Measurements from ENCODE around the gene ZNF546. TPM values are rescaled to one million over a fixed set of nuclear protein-coding genes. Genes with fewer than 3 reads are reported as not detected.

ZNF546 gene
- total RNA-seq, 1 donor from 2014 or later: 5.0 TPM

GRCh38 chr19:40053491-40053890, 56.6 kb downstream of the ZNF546 start:
- H3K4me1 Mint-ChIP-seq: peaks cover 19% of the 10 kb centered on the region
- Histone ChIP-seq H3K4me3 (no peak overlapping the region), H3K36me3 (no peaks in the 10 kb centered on the region), H3K4me2 (no peak overlapping the region), H3K4me1 (peaks cover 5% of the 10 kb centered on the region), H3K9me3 (ENCODE audit: low read depth) (peaks cover 6% of the 10 kb centered on the region), H3F3A (ENCODE audit: low read depth) (no peaks in the 10 kb centered on the region), H3K27me3 (no peaks in the 10 kb centered on the region), H3K27ac (no peak overlapping the region), H3K9ac (no peak overlapping the region), H2AFZ (replicated peaks) (no peak overlapping the region), H4K20me1 (ENCODE audit: low read depth) (no peaks in the 10 kb centered on the region), H3K79me2 (ENCODE audit: low read depth) (peaks cover 55% of the 10 kb centered on the region)
- no peak for DNase-seq (ENCODE audit: low spot score)
- TF ChIP-seq CTCF (IDR thresholded peaks at IDR 0.05) (no peak), EZH2 (IDR thresholded peaks at IDR 0.05) (no peak), EZH2phosphoT487 (IDR thresholded peaks at IDR 0.05) (no peak)
- H3K27me3 Mint-ChIP-seq (ENCODE audit: insufficient read depth, low read depth): peaks cover 4% of the 10 kb centered on the region
- H3K9me3 Mint-ChIP-seq: peaks cover 55% of the 10 kb centered on the region
- no peak overlapping the region for H3K27ac Mint-ChIP-seq
- H3K4me3 Mint-ChIP-seq: no peak overlapping the region
- H3K36me3 Mint-ChIP-seq: peaks cover 48% of the 10 kb centered on the region

GRCh38 chr19:40054632-40055031, 57.8 kb downstream of the ZNF546 start:
- H3K27me3 ChIP-seq: no peaks in the 10 kb centered on the region
- no peak overlapping the region for H3K27ac ChIP-seq
- Mint-ChIP-seq H3K27ac (no peak overlapping the region), H3K4me3 (peak overlapping the region; percentile 100), H3K4me1 (peaks cover 19% of the 10 kb centered on the region), H3K9me3 (peaks cover 59% of the 10 kb centered on the region), H3K27me3 (ENCODE audit: insufficient read depth, low read depth) (peaks cover 4% of the 10 kb centered on the region), H3K36me3 (peaks cover 41% of the 10 kb centered on the region)
- H3F3A ChIP-seq (ENCODE audit: low read depth): no peaks in the 10 kb centered on the region
- H3K36me3 ChIP-seq: no peaks in the 10 kb centered on the region
- TF ChIP-seq EZH2phosphoT487 (IDR thresholded peaks at IDR 0.05) (no peak), CTCF (IDR thresholded peaks at IDR 0.05) (no peak), EZH2 (IDR thresholded peaks at IDR 0.05) (no peak)
- H3K4me3 ChIP-seq: peak overlapping the region; percentile 92
- no peak overlapping the region for H2AFZ ChIP-seq (replicated peaks)
- peaks cover 10% of the 10 kb centered on the region for H3K9me3 ChIP-seq (ENCODE audit: low read depth)
- H3K4me1 ChIP-seq: peaks cover 5% of the 10 kb centered on the region
- no peak overlapping the region for H3K9ac ChIP-seq
- peaks cover 55% of the 10 kb centered on the region for H3K79me2 ChIP-seq (ENCODE audit: low read depth)
- no peaks in the 10 kb centered on the region for H4K20me1 ChIP-seq (ENCODE audit: low read depth)
- peak overlapping the region; percentile 86 for H3K4me2 ChIP-seq
- DNase-seq (ENCODE audit: low spot score): no peak

GRCh38 chr19:40055049-40055448, 58.2 kb downstream of the ZNF546 start:
- peaks cover 61% of the 10 kb centered on the region for H3K9me3 Mint-ChIP-seq
- no peaks in the 10 kb centered on the region for H4K20me1 ChIP-seq (ENCODE audit: low read depth)
- no peak overlapping the region for H3K27ac ChIP-seq
- TF ChIP-seq CTCF (IDR thresholded peaks at IDR 0.05) (no peak), EZH2phosphoT487 (IDR thresholded peaks at IDR 0.05) (no peak), EZH2 (IDR thresholded peaks at IDR 0.05) (no peak)
- peak overlapping the region; percentile 100 for H3K4me3 Mint-ChIP-seq
- no peaks in the 10 kb centered on the region for H3F3A ChIP-seq (ENCODE audit: low read depth)
- no peak overlapping the region for H2AFZ ChIP-seq (replicated peaks)
- H3K27me3 Mint-ChIP-seq (ENCODE audit: insufficient read depth, low read depth): peaks cover 4% of the 10 kb centered on the region
- H3K4me3 ChIP-seq: peak overlapping the region; percentile 92
- peak overlapping the region; percentile 86 for H3K4me2 ChIP-seq
- no peaks in the 10 kb centered on the region for H3K36me3 ChIP-seq
- H3K4me1 Mint-ChIP-seq: peaks cover 19% of the 10 kb centered on the region
- no peak for DNase-seq (ENCODE audit: low spot score)
- peaks cover 55% of the 10 kb centered on the region for H3K79me2 ChIP-seq (ENCODE audit: low read depth)
- no peaks in the 10 kb centered on the region for H3K27me3 ChIP-seq
- peak overlapping the region; percentile 58 for H3K9ac ChIP-seq
- peaks cover 5% of the 10 kb centered on the region for H3K4me1 ChIP-seq
- H3K36me3 Mint-ChIP-seq: peaks cover 42% of the 10 kb centered on the region
- peaks cover 10% of the 10 kb centered on the region for H3K9me3 ChIP-seq (ENCODE audit: low read depth)
- H3K27ac Mint-ChIP-seq: no peak overlapping the region
